GM19099 (cell line): ENCODE results near the gene CHN2.

Source experiments
- POLR2A ChIP-seq: IDR thresholded peaks from 3 replicates; pipeline ENCODE4 v1.6.1; 2011; ENCODE audit warnings: low read depth; ENCODE audit not compliant: insufficient read length; ENCODE audit errors: extremely low read depth

Gene CHN2

DNA sequence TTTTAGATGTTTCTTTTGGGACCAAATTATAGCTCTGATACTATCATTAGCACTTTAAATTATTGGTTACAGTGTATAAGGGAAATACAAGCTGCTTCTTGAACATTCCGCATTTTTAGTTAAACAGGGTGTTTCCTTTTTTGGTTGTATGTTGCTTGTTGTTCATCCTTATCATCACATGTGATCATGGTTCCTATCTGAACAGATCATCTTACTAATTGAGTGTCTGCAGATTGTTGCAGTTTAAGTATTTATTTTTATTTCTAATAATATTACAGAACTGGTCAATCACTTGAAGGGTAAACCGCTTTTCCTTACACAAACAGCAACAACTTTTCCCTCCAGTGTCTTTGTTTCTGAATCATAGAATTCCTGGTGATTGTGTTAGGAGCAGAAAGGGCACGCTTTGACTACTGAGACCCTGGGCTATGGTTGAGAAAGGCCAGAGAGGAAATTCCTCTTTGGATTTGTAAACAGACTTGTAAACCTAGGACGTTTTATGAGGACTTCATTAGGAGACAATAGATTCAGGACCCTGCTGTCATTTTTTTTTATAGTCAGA is 37.2 kb downstream of the CHN2 start:
- TF ChIP-seq POLR2A, result no peak

DNA sequence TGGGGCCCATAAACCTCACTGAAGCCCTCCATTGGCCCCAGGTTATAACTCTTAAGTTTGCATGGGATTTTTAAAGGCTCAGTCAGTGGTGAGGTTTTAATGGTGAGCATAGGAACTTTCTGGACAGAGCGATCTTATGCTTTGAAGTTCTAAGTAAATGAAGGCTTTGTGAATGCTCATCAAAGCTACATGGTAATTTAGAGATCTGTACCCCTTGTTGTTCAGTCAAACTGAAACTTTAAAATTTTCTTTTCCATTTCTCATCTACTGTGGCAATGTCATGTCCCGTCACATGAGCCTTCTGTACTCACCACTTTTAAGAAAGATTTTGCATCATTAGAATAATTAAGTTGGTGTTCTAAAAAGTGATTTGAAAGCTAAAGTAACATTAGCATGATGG is 39.9 kb downstream of the CHN2 start:
- TF ChIP-seq POLR2A, result no peak

GRCh38 chr7:29236071-29236580 is 41.6 kb downstream of the CHN2 start:
- TF ChIP-seq POLR2A, result no peak

DNA sequence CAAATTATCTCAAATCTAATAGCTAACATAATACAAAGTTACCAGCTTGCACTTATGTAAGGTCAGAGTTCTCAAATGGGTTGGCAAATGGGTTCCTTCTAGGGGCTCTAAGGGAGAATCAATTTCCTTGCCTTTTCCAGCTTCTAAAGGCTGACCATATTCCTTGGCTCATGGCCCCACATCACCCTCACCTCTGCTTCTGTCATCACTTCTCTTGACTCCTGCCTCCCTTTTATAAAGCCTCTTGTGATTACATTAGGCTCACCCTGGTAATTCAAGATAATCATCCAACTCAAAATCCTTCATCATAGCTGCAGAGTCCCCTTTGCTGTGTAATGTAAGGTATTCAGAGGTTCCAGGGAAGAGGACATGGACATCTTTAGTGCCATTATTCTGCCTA is 42.1 kb downstream of the CHN2 start:
- no peak for TF ChIP-seq POLR2A

- no peak for TF ChIP-seq POLR2A
Observed at GRCh38 chr7:29237489-29237888, 42.9 kb downstream of the CHN2 start.

GRCh38 chr7:29239638-29240037 is 45.1 kb downstream of the CHN2 start:
- TF ChIP-seq POLR2A, result no peak

GRCh38 chr7:29242265-29242664 is 47.7 kb downstream of the CHN2 start:
- TF ChIP-seq POLR2A, result no peak

- no peak for TF ChIP-seq POLR2A
Observed at GRCh38 chr7:29243910-29244655, 49.5 kb downstream of the CHN2 start.

DNA sequence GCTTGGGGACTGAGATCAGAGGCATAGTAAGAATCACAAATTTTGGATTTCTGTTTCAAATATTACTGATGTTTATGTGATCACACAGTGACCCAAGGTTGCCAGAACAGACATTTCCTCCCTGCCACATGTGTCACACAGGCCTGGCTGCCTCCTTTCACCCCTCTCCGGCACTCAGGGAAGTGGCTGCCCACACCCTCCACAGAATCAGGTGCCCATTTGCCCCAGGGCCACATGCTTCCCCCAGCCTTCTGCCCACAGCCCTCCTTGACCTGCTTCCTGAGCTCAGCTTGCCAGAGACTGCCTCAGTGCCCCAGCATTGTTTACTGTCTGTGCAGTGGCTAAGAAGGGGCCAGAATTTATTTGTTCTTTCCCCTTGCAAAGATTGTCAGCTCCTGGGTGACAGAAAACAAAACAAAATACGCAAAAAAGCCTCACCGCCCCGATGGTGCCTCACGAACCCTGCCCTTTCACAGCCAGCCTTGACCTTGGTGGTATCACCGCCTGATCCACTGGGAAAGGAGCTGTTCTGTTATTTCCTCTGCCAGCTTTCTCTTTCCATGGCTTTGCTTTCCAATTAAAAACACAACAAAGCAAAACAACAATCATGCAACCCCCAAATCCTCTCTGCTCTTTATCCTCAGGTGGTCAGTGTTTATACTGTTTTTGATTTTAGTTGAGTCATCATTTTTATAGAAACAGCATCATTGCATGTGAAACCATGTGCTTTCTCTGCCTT is 52.8 kb downstream of the CHN2 start:
- TF ChIP-seq POLR2A, result no peak

DNA sequence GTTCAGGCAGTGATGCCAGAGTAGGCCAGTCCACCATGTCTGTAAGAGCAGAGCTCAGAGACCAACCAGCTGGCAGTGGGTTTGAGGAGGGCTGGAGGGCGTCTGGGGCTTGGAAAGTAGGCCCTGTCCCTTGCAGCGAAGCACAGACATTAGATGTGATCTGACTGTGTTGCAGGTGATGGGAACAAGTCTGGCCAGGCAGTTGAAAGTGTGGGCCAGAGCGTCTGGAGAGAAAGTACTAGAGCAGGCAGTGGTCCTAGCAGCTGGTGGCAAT is 53.3 kb downstream of the CHN2 start:
- TF ChIP-seq POLR2A, result no peak

- TF ChIP-seq POLR2A, result no peak
Observed at GRCh38 chr7:29248713-29249382, 54.3 kb downstream of the CHN2 start.

DNA sequence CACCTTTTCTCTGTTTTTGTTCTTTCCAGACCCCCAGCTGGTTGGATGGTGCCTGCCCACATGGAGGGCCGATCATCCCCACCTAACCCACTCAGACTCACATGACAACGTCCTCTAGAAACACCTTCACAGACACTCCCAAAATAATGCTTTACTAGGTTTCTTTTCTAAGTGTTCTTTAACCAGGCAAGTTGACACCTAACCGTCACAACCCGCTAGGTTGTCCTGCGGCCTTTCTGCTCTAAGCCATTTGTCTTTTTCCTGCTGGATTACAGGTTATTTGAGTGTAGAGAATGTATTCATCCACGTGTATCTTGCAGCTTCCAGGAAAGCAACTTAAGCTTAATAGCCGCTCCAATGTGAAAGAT is 54.8 kb downstream of the CHN2 start:
- no peak for TF ChIP-seq POLR2A

DNA sequence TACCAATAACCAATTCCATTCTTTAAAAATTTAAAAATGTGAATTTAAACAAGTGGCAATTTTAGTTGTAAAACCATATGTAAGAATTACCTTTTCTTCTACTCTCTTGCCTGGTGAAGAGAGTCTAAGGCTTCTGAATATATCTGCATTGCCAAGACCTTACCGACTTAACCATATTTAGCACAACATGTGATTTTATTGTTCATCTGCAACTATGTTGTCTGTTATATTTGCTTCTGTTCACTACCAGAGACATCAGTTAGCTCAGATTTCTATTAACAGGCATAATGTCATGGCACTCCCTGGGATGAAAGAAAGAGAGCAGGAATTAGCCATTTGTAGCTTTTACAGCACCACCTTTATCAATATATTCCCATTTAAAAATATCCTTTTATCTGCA is 55.3 kb downstream of the CHN2 start:
- TF ChIP-seq POLR2A, result no peak

GRCh38 chr7:29253225-29253624 is 58.6 kb downstream of the CHN2 start:
- no peak for TF ChIP-seq POLR2A

DNA sequence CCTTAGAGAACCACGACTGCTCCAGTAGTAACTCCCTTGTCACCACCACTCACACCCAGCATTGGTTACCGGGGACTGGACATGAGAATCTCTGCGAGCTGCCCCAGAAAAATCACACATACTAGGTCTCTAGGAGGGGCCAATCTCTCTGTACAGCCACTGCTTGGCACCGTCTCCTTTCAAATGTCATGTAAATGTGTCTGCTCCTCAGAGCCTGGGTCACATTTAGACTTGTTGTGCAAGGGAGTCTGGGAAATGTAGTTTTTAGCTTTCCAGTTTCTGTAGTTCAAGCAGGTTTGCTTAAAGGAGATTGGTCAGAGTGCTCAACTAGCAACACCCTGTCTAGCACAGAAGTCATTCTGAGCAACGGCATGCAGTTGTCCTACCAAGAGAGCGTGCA is 60.0 kb downstream of the CHN2 start:
- TF ChIP-seq POLR2A, result no peak
